IMR-90 (cell line): ENCODE measurements around the gene CIDEC. TPM values are rescaled to one million over a fixed set of nuclear protein-coding genes. Genes with fewer than 3 reads are reported as not detected.

Experiments used
- ATAC-seq: fragments of 200-7000 bp; cut with Tn5 transposase; 2 replicates; pipeline ENCODE4 v1.9.1; 2020; ENCODE audit warnings: low read depth, mild to moderate bottlenecking, moderate library complexity
- BruUV-seq: library from RNA; stranded (reverse); fragments of 400-500 nt; replicated peaks from 2 replicates; lab custom pipeline; 2021; lab: Mats Ljungman, UMichigan
- CTCF ChIA-PET: fragments of 300-600 bp; formaldehyde crosslinking; extraction: SDS; loops from one replicate; lab custom pipeline; 2021; ENCODE audit warnings: antibody characterized with exemption; lab: Yijun Ruan, JAX
- POLR2A ChIA-PET: fragments of 300-600 bp; sonication (Branson Sonifier 250); formaldehyde crosslinking; loops from one replicate; lab custom pipeline; 2022; ENCODE audit warnings: antibody characterized with exemption; ENCODE audit not compliant: unreplicated experiment; lab: Charles Lee
- DNase-seq: peaks from one replicate; pipeline ENCODE4 v3.0.0; 2013
- H2AFZ ChIP-seq: replicated peaks from 2 replicates; pipeline ENCODE3; 2013; ENCODE audit warnings: low read length, mild to moderate bottlenecking; ENCODE audit not compliant: poor library complexity
- H2AK5ac ChIP-seq: 2 replicates; pipeline ENCODE4 v1.6.1; 2013; ENCODE audit warnings: low read depth, low read length, inconsistent platforms
- H2AK9ac ChIP-seq: replicated peaks from 2 replicates; pipeline ENCODE3; 2013; ENCODE audit warnings: mild to moderate bottlenecking, low read depth, low read length, moderate library complexity; ENCODE audit not compliant: poor library complexity
- H2BK120ac ChIP-seq: 2 replicates; pipeline ENCODE4 v1.6.1; 2013; ENCODE audit warnings: low read depth, low read length, inconsistent platforms
- H2BK15ac ChIP-seq: 3 replicates; pipeline ENCODE4 v1.6.1; 2013; ENCODE audit warnings: low read depth, low read length, inconsistent platforms
- H2BK20ac ChIP-seq: 2 replicates; pipeline ENCODE4 v1.6.1; 2013; ENCODE audit warnings: low read depth, mild to moderate bottlenecking, inconsistent platforms, low read length, moderate library complexity
- H2BK5ac ChIP-seq: 2 replicates; pipeline ENCODE4 v1.6.1; 2013; ENCODE audit warnings: mild to moderate bottlenecking, low read depth, low read length, inconsistent platforms; ENCODE audit not compliant: poor library complexity, severe bottlenecking
- H3K14ac ChIP-seq: replicated peaks from 2 replicates; pipeline ENCODE4 v1.6.1; 2013; ENCODE audit warnings: low read depth, low read length, inconsistent platforms
- H3K18ac ChIP-seq: 2 replicates; pipeline ENCODE4 v1.6.1; 2013; ENCODE audit warnings: low read depth, low read length, control low read depth
- H3K23ac ChIP-seq: 2 replicates; pipeline ENCODE4 v1.6.1; 2013; ENCODE audit warnings: low read depth, low read length, inconsistent platforms
- H3K27ac ChIP-seq: 2 replicates; pipeline ENCODE4 v1.5.1; 2013; ENCODE audit warnings: mild to moderate bottlenecking, control low read depth, low read length; ENCODE audit not compliant: insufficient read depth
- H3K27me3 ChIP-seq: 2 replicates; pipeline ENCODE4 v1.6.1; 2013; ENCODE audit warnings: low read length; ENCODE audit not compliant: control insufficient read depth, insufficient read depth
- H3K36me3 ChIP-seq: 2 replicates; pipeline ENCODE4 v1.6.1; 2013; ENCODE audit warnings: low read length, mixed read lengths; ENCODE audit not compliant: control insufficient read depth, insufficient read depth
- H3K4ac ChIP-seq: 2 replicates; pipeline ENCODE4 v1.6.1; 2013; ENCODE audit warnings: low read depth, low read length, inconsistent platforms
- H3K4me1 ChIP-seq: 2 replicates; pipeline ENCODE4 v1.6.1; 2013; ENCODE audit warnings: low read length, mixed read lengths; ENCODE audit not compliant: control insufficient read depth, insufficient read depth
- H3K4me2 ChIP-seq: 2 replicates; pipeline ENCODE4 v1.6.1; 2013; ENCODE audit warnings: low read depth, mild to moderate bottlenecking, control low read depth, low read length, moderate library complexity
- H3K4me3 ChIP-seq: 2 replicates; pipeline ENCODE4 v1.5.1; 2013; ENCODE audit warnings: low read depth, mild to moderate bottlenecking, control low read depth, low read length, moderate library complexity; ENCODE audit not compliant: insufficient read depth
- H3K56ac ChIP-seq: 2 replicates; pipeline ENCODE4 v1.6.1; 2013; ENCODE audit warnings: low read length, inconsistent platforms; ENCODE audit not compliant: insufficient read depth; ENCODE audit errors: extremely low read depth
- H3K79me1 ChIP-seq, 2 experiments: 2 replicates each; pipeline ENCODE4 v1.6.1; 2013; ENCODE audit warnings: low read length in 2 of 2, inconsistent platforms in 1 of 2, low read depth in 1 of 2
- H3K9ac ChIP-seq: 2 replicates; pipeline ENCODE4 v1.6.1; 2013; ENCODE audit warnings: low read depth, low read length, control low read depth
- H3K9me1 ChIP-seq: 2 replicates; pipeline ENCODE4 v1.6.1; 2013; ENCODE audit warnings: low read length, inconsistent platforms; ENCODE audit not compliant: insufficient read depth
- H3K9me3 ChIP-seq: 2 replicates; pipeline ENCODE4 v1.6.1; 2013; ENCODE audit warnings: low read length; ENCODE audit not compliant: control insufficient read depth, insufficient read depth
- H4K20me1 ChIP-seq: 2 replicates; pipeline ENCODE4 v1.6.1; 2013; ENCODE audit warnings: low read length, inconsistent platforms; ENCODE audit not compliant: insufficient read depth
- H4K5ac ChIP-seq: 2 replicates; pipeline ENCODE4 v1.6.1; 2013; ENCODE audit warnings: mild to moderate bottlenecking, low read depth, low read length, control low read depth
- H4K8ac ChIP-seq, 2 experiments: 2 replicates each; pipeline ENCODE4 v1.6.1; 2013; ENCODE audit warnings: low read depth in 2 of 2, low read length in 2 of 2, control low read depth in 1 of 2, inconsistent platforms in 1 of 2
- H4K91ac ChIP-seq: 2 replicates; pipeline ENCODE4 v1.6.1; 2013; ENCODE audit warnings: low read depth, low read length, inconsistent platforms; ENCODE audit not compliant: insufficient read depth
- BHLHE40 ChIP-seq: fragments of 150-350 bp; IDR thresholded peaks from 2 replicates; pipeline ENCODE4 v1.6.1; 2016; ENCODE audit warnings: mild to moderate bottlenecking, low read depth, low read length
- CEBPB ChIP-seq: IDR thresholded peaks from 2 replicates; pipeline ENCODE4 v1.6.1; 2012; ENCODE audit warnings: low read depth, low read length, improper control_type of control experiment
- MAZ ChIP-seq: IDR thresholded peaks from 2 replicates; pipeline ENCODE4 v1.6.1; 2012; ENCODE audit warnings: low read depth, mild to moderate bottlenecking, low read length, improper control_type of control experiment, moderate library complexity, borderline replicate concordance
- WGBS, 2 experiments: methylation state at CpG; one replicate each; pipeline versions ENCODE4 v1.1.5 to v1.1.7; 2013; ENCODE audit warnings: missing lambda C conversion rate in 2 of 2; ENCODE audit not compliant: insufficient read length in 1 of 2; ENCODE audit errors: extremely low coverage in 2 of 2; 5-methylcytosine and 5-hydroxymethylcytosine counted together
- dilution Hi-C: fragments of 300-500 bp; cut with HindIII; formaldehyde crosslinking; loops from one replicate; pipeline ENCODE4 v1.14.3; 2018; ENCODE audit warnings: low sequenced_read_pairs; ENCODE audit not compliant: unreplicated experiment
- in situ Hi-C: fragments of 300-500 bp; cut with MboI; formaldehyde crosslinking; loops from 3 replicates; pipeline ENCODE4 v1.14.3; 2019; ENCODE audit warnings: low sequenced_read_pairs, inconsistent platforms, mixed read lengths
- intact Hi-C: fragments of 100-400 bp; cut with micrococcal nuclease; formaldehyde crosslinking; loops from 2 replicates; pipeline ENCODE4 v1.10.0; 2022
- polyA plus RNA-seq, 3 experiments: library from polyadenylated mRNA; depleted of rRNA; stranded (reverse); fragments of >200 nt; gene quantifications; 2 replicates each; pipeline ENCODE4 v1.2.3, GENCODE V29; 2012; ENCODE audit warnings: low replicate concordance in 1 of 3
- total RNA-seq: library from RNA; depleted of rRNA; stranded (reverse); fragments of >200 nt; gene quantifications from 2 replicates; pipeline ENCODE4 v1.2.3, GENCODE V29; 2012
- TF ChIP-seq, protein P1 (sequence below): fragments of 150-350 bp; IDR thresholded peaks from 2 replicates; pipeline ENCODE4 v1.6.1; 2016; ENCODE audit warnings: low read depth, mild to moderate bottlenecking, low read length, moderate library complexity, borderline replicate concordance
- TF ChIP-seq, protein P2 (sequence below): conservative IDR thresholded peaks from 2 replicates; pipeline ENCODE4 v1.5.1; 2012; ENCODE audit warnings: mild to moderate bottlenecking, low read depth, low read length, improper control_type of control experiment

The CIDEC gene
- total and polyA plus RNA-seq, 2 of the 4 experiments (the other 2 are of a cell fraction) = 0.09 TPM; not detected in 1

DNA sequence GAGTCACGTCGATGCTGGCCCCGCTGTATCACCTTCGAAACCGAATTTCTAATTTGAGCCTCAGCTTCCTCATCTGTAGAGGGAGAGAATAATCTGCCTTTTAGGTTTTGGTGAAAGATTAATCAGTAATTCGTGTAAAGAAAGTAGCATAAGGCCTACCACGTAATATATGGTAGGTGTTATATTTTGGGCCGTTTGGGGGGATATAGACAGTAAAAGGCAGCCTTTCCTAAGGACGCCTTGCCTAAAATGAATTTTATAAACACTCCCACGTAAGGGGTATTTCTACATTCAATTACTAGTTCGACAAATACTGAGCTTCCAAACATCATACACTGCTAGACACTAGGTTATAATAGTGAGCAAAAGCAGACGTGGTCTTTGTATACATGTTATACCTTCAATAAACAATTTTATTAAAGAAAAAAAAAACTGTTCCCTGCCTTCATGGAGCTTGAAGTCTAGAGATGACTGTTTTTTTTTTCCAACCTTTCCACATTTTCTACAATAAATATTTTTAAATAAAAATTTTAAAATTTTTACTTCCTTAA is 11.1 kb upstream of the CIDEC start:
- intact Hi-C loops = loop anchor here (2.0 kb wide), 1 partner anchor 42 kb away; no protein-coding TSS in a partner anchor
- TF ChIP-seq, protein P1, sequence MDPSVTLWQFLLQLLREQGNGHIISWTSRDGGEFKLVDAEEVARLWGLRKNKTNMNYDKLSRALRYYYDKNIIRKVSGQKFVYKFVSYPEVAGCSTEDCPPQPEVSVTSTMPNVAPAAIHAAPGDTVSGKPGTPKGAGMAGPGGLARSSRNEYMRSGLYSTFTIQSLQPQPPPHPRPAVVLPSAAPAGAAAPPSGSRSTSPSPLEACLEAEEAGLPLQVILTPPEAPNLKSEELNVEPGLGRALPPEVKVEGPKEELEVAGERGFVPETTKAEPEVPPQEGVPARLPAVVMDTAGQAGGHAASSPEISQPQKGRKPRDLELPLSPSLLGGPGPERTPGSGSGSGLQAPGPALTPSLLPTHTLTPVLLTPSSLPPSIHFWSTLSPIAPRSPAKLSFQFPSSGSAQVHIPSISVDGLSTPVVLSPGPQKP = no peak
- TF ChIP-seq MAZ = no peak
- TF ChIP-seq CEBPB = no peak
- no peak for TF ChIP-seq BHLHE40
- TF ChIP-seq, protein P2, sequence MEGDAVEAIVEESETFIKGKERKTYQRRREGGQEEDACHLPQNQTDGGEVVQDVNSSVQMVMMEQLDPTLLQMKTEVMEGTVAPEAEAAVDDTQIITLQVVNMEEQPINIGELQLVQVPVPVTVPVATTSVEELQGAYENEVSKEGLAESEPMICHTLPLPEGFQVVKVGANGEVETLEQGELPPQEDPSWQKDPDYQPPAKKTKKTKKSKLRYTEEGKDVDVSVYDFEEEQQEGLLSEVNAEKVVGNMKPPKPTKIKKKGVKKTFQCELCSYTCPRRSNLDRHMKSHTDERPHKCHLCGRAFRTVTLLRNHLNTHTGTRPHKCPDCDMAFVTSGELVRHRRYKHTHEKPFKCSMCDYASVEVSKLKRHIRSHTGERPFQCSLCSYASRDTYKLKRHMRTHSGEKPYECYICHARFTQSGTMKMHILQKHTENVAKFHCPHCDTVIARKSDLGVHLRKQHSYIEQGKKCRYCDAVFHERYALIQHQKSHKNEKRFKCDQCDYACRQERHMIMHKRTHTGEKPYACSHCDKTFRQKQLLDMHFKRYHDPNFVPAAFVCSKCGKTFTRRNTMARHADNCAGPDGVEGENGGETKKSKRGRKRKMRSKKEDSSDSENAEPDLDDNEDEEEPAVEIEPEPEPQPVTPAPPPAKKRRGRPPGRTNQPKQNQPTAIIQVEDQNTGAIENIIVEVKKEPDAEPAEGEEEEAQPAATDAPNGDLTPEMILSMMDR = no peak
- H3K27me3 ChIP-seq = no peaks in the 10 kb centered on the region
- in situ Hi-C loops = no loop called here
- peaks cover 26 to 39% of the 10 kb centered on the region in 2 experiments for H3K79me1 ChIP-seq
- no peak for ATAC-seq
- ChIA-PET CTCF (interaction anchor here (1.0 kb wide), 1 partner anchor 55 kb away, joined by 3 read pairs; no protein-coding TSS in a partner anchor), POLR2A (no interaction called here)
- no peak overlapping the region for H2BK120ac ChIP-seq
- peaks cover 2% of the 10 kb centered on the region; the same call in 1 of the 2 replicates for H3K4me1 ChIP-seq
- no TSS peak for BruUV-seq
- H2BK15ac ChIP-seq = no peak overlapping the region
- H3K23ac ChIP-seq = peak overlapping the region; percentile 96; the same call in 1 of the 2 replicates
- H3K18ac ChIP-seq = peak overlapping the region; percentile 61; the same call in 1 of the 2 replicates
- H3K4ac ChIP-seq = peak overlapping the region; percentile 97
- no peaks in the 10 kb centered on the region for H3K9me3 ChIP-seq
- peak overlapping the region; percentile 97 for H3K27ac ChIP-seq
- H3K36me3 ChIP-seq = peaks cover 15% of the 10 kb centered on the region
- peak overlapping the region; percentile 79 for H3K4me3 ChIP-seq
- H4K91ac ChIP-seq = peak overlapping the region; percentile 83
- peak overlapping the region; percentile 99 for H2AK9ac ChIP-seq
- dilution Hi-C loops = no loop called here
- H4K8ac ChIP-seq = peak overlapping the region; percentile 96 to 98
- peak overlapping the region; percentile 85; the same call in 1 of the 2 replicates for H4K5ac ChIP-seq
- no peak overlapping the region for H2BK20ac ChIP-seq
- no CpG with 5 or more reads among the region's 12 CpGs for WGBS, 2 experiments
- DNase-seq = no peak
- peak overlapping the region; percentile 81 for H3K56ac ChIP-seq
- H3K4me2 ChIP-seq = peak overlapping the region; percentile 93
- H2AK5ac ChIP-seq = peak overlapping the region; percentile 82
- peak overlapping the region; percentile 99 for H3K14ac ChIP-seq
- peak overlapping the region; percentile 93 for H3K9ac ChIP-seq
- 0 out of 2 replicates have a peak, but pooled peaks cover 6% of the 10 kb centered on the region for H3K9me1 ChIP-seq
- H4K20me1 ChIP-seq = no peaks in the 10 kb centered on the region; the same call in 1 of the 2 replicates
- peak overlapping the region; percentile 97 for H2BK5ac ChIP-seq
- H2AFZ ChIP-seq = peak overlapping the region; percentile 100
